Kidney capillary endothelial cell (primary cell): ENCODE results near the gene PARD3B.
A peak's percentile ranks its signal among the peaks of the same experiment; 100 is the strongest.

Source experiments
- DNase-seq: peaks from one replicate; pipeline ENCODE4 v3.0.0-alpha.2; 2018; ENCODE audit warnings: low spot score

PARD3B gene

DNA sequence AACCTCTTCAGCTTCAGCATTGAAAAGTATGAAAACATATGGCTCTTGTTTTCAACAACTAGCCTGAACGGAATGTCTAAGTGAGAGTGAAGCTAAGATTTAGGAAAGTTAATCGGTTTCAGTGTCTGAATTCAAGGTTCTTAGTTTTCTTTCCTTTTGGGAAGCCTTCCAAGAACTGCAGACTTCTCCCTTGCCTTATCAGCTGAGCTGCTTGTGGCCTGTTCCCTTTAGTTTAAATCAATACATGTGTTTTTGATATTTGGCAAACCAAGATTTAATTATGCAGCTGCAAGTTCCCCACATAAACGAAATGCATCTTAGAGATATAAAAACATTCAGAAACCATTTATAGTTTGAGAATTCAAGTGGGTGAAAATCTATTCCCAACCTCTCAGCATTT is 862.7 kb downstream of the PARD3B start:
- DNase-seq: no peak

DNA sequence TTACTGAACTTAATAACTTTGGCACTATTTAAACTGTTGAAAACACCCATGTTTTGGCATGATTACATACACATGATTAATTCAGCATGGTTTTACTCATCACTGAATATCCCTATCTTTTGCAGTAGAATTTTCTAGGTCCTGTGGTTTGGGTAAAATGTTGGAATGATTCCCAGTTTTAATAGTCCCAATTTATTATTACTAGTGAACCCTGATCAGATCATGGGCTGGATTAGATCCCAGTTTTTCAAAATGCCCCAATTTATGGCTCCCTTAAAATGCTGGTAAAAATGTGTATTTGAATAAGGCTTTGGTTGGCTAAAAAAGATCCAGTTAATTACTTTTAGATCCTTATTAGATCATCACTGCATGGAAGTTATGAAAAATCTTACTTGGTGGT is 863.4 kb downstream of the PARD3B start:
- DNase-seq: no peak

DNA sequence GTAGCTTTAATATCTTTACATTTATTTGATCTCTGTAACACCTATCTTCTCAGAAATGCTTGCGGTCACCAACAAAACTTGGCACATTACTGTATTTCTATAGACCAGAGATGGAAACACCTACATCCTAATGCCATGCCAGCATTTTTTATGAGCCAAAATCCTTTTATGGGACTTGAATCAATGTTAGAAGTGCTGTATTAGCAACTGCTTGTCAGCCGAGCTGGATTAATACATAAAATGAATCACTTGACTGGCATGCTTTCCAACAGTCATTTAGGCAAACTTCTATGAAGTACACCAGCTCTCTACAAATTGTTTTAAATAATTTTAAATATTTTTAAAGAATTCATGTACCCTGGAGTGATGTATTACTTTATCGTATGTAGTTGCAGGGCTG is 864.1 kb downstream of the PARD3B start:
- DNase-seq: no peak

DNA sequence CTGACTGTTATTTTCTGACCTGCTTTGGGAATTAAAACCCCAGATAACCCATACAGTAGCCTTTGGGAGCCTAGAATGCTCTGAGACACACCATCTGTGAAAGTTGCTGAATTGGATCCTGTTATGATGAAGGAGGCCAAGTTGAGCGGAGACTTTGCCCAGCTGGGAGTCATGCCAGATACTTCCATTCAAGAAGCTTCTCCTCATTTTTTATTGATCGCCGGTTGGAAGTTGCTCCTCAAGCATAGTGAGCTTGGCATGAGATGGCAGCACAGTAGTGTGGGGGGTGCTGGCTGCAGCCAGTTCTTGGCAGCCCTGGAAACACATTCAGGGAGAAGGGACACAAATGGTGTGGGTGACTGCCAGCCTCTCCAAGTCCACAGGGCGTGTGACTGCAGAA is 866.3 kb downstream of the PARD3B start:
- no peak for DNase-seq

DNA sequence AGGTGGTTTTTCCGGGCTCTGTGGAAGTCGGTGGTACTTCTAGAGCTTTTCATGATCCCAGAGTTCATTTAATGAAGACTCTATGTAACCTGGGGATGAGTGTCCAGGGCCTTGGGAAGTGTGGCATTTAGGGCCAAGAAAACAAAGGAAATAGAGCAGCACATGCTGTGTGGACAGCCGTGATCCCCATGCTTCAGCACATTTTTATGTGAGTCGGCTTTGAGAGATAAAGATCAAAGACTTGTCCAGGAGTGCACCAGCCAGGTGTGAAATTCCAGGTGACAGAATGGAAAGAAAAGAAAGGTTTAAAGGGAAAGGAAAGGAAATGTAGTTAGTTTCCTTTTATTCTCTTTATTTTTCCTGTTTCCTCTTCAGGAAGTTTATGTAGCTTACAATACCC is 879.1 kb downstream of the PARD3B start:
- no peak for DNase-seq

DNA sequence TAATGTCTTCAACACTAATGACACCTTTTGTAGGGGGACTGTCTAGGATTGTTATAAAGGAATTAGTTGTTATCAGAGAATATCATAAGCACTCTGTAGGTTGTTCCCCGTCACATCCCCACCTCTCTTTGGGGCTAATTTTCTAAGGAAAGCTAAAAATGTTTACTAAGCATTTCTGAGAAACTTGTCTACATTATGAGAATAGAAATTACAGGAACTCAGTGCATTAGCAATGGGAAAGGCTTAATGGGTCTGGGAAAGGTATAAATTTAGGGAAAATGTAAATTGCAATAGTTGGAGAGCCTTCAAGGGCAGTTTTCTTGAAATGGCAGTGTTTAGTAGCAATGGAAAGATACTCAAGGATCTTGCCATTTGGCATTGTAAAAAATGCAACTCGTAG is 879.8 kb downstream of the PARD3B start:
- no peak for DNase-seq

DNA sequence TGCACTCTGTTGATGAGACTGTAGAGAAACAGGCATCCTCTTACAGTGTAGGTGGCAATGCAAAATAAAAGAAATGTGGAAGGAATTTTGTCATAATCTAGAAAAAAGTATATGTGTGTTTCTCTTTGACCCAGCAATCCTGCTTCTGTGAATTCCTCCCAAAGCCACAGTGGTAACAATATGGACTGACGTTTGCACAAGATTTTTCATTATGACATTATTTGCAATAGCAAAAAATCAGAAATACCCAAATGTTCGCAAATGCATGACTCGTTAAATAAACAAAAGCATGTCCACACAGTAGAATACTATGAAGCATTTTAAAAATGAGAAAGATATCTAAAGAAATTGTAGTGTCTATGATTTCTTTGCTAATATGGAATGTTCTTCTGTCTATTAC is 881.8 kb downstream of the PARD3B start:
- DNase-seq: no peak

DNA sequence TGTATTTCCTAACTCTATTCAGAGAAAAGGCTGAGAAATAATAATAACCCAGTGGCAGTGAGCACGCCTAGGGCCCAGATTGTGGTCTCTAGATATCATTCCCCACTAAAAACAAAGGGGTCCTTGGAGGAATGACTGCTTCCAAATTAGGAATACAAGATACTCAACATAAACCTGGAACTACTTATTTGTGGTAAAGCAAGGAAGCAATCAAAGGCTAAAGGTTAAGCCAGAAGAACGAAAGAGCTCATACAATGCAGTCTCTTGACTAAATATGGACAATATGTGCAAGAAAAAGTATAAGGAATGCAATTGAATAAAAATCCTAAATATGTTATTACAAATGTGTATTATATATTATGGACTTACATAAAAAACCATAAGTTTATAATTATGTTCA is 883.5 kb downstream of the PARD3B start:
- DNase-seq: no peak

DNA sequence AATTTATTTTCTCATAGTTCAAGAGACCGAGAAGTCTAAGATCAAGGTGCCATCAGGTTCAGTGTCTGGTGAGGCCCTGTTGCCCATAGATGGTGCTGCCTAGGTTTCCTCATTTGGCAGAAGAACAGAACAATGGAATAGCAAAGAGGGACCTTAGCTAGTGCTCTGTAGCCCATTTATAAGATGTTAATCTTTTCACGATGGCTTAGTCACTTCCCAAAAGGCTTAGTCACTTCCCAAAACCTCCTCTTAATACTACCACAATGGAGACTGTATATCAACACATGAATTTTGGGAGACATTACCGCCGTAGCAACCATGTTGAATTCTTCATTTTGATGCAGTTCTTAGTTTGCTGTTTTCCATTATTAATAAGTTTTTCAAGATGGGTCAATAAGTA is 890.7 kb downstream of the PARD3B start:
- DNase-seq: peak; percentile 80

DNA sequence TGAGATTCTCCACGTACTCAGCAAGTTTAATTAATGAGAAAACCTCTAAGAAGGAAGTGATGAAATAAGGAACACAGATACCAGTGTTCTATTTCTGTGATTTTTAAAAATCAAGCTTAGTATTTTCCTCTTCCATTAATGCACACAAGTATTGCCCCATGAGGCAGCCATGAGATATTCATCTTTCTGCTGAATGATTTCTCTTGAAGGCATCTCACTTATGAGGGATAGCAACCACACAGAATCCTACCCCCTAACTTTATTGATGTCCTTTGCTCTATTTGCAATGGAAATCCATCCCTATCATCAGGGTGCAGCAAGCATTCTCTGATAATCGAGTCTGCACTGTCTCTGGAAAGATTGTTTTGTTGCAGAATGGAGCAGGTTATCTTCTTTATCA is 893.0 kb downstream of the PARD3B start:
- DNase-seq: no peak

DNA sequence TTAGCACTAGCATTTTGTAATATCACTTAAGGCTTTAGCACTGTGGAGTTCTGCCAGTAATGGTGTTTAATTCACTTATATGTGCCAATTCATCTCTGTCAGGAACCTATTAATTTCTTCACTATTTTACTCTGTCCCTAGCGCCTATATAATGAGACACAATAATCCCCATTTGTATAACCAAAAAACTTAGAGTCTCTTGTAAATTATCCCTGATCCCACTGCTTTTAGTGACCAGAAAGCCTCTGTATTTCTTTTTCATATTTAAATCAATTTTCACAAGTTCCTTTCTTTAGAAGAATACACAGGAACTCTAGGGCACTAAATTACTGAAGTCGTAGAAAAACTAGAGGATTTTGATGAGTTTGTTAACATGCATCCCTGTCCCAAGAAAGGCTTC is 894.3 kb downstream of the PARD3B start:
- DNase-seq: no peak

DNA sequence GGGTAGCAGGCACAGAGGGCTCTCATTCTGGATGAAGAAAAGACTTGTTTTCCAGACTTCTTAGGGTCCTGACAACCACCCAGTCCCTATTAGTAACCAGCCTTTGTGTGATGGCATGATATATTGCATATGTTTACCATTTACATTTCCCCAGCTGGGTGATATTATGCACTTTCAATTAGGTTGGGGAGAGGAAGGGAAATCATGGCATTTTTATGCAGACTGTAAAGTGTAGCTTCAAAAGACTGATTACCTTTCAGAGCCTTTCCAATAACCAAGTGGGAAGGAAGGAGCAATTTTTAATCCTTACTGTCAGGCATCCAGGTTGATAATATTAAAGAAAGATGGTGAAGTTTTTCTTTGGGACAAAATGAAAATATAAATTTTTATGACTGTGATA is 896.2 kb downstream of the PARD3B start:
- DNase-seq: no peak

DNA sequence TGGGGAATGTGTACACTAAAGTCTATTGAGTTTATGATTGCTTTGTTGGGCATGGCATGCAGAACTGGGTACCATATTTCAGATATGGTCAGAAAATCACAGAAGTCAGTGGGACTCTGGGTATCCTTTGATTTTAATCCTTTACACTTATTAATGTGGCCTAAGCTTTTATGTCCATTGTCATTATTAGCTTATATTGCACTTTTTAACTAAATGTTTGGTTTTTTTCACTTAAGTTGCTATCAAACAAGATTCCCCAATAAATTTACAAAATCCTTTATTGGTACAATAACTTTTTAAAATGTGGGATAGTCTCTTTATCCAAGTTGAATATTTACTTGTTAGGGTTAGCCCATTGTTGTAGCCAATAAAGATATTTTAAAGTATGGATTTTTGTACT is 902.9 kb downstream of the PARD3B start:
- no peak for DNase-seq

DNA sequence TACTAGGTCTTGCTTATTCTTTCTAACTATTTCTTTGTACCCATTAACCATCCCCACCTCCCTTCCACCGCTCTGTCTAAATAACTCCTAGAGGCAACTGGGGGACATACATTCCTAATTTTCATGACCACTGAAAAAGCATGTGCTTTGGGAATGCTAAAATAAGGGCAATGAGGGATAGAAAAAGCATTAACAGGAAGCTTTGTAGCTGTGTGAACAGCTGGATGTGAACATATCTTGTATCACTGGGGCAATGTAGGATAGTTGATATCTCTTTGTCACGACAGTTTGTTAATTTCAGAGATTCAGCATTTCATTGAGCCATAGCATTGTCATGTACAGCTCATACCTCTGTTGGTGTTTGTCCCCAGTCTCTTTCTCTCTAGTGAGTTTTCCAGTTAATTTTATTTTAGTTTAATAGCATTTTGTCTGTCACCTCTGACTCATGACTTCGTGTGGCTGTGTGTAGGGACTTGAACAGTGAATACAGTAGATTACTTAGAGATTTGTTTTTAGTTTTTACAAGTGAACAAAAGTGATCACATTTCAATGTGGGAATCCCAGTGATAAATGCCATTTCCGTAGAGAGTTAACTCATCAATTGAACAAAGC is 906.7 kb downstream of the PARD3B start:
- no peak for DNase-seq

DNA sequence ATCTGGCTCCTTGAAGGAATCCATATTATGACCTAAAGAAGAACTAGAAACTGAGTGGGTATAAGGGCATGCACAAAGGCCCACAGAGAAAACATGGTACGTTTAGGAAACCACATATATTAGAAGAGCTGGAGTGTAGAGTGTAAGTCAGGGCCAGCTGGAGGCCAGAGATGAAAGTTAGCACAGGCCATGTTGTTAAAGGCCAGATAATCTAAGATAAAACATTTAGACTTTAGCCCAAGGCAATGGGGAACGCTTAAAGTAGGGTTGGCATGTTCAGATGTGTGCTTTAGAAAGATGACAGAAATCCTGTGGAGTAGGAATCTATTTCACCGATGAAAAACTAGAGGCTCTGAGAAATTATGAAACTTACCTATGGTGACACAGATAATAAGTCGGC is 907.9 kb downstream of the PARD3B start:
- no peak for DNase-seq

DNA sequence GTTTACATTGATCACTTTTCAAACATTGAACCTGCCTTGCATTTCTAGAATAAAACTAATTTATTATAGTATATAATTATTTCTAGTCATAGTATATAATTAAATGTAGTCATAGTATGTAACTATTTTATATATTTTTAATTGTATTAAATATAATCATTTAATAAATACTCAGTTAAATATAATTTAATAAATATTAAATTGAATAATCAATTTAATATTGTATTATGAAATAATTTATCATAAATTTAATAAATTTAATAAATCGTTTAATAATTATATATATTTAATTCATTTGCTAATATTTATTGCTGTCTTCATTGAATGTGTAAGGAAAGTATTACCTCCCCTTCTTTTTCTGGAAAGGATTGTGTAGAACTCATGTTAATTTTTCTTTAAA is 911.4 kb downstream of the PARD3B start:
- no peak for DNase-seq

DNA sequence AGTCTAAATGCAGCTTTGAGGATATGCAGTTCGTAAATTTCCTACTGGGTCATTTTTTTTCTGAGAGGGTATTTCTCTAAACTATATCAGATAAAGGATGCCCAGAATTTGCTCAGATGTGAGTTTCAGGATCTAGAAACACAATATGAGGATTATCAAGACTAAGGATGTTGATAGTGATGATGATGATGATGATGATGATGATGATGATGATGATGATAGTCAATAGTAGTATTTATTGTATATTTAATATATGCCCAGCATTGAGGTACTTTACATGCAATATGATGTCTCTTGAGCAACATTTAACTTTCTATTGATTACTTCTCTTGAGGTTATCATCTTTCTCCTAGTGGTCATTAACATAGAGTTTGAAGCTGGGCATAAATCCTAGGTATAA is 914.9 kb downstream of the PARD3B start:
- no peak for DNase-seq

DNA sequence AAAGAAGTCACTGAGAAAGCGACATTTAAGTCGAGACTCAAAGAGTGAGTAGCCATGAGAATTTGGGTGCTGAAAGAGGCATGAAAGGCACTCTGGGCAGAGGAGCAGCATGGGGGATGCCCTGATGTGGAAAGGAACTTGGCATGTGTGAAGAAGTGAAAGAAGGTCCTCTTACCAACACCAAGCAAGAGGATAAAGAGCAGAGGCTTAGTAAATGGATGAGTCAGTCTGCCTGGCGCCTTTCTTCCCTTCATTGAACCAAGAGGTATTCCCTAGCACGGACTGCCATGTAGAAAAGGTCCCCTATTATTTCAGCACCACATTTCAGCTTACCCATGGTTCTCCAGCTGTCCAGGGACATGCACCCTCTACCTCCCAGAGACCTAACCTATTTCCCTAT is 915.9 kb downstream of the PARD3B start:
- DNase-seq: no peak

DNA sequence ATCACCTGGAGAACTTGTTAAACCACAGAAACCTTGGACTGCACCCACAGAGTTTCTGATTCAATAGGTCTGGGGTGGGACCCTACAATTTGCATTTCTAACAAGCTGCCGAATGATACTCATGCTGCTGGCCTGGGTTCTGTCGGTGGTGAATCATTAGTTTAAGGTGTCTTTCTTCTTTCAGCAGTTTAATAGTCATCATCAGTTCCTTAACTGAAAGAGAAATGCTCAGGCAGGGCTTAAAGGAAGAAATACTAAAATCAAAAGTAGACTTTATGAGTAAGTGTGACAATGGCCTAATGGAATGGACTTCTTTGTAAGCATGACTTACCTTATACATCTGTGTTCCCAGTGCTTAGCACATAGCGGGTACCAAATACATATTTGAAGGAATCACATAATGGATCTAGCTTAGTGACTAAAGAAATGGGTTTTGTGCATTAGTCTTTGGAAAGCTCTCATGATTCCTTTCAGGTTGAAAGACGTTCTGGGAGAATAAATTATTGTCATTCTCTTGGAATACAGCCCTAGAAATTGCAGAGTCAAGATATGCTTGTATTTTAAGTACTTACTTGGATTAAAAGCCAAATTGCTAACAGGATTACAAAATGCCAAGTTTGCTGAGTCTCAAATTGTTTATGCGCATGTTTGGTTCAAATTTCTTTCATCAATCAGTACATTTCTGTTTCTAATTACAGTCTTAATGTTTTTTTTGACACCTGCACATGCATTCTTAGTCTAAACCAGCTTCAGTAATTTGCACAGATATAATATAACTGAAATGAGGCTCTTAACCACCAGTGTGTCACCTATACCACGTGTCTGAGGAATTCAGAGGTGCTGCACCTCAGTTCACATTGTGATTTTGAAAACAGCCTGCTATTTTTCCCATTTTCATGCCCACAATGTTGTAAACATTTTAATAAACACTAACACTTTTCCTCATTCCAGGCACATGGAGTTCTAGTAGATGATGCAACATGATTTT is 916.7 kb downstream of the PARD3B start:
- DNase-seq: no peak

DNA sequence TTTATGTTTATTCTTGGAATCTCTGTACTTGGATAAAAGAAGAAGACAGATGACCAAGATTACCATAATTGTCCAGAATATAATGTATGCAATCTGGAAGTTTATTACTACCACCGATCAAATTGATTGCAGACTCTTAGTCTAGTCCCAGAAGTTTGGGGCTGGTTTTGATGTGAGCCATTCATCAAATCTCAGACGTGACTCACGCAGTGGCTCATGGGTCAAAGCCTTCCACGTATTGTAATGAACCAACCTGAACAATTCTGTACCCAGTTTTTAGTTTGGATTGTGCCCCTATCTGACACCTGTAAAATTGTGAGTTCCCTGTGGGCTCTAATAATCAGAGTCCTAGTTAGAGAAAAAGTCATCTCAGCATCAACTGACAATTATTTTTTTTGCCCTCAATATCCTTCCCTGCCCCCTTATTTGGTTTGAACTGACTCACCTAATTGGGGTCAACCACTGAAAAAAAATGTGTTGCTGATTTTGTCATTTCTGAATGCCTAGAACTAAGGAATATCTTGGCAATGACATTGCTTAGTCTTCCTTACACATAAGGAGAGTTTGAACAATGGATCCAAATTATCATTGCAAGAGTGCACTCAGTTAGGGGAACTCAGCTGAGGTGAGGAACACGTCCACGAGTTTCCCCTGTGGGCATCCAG is 917.5 kb downstream of the PARD3B start:
- DNase-seq: no peak

DNA sequence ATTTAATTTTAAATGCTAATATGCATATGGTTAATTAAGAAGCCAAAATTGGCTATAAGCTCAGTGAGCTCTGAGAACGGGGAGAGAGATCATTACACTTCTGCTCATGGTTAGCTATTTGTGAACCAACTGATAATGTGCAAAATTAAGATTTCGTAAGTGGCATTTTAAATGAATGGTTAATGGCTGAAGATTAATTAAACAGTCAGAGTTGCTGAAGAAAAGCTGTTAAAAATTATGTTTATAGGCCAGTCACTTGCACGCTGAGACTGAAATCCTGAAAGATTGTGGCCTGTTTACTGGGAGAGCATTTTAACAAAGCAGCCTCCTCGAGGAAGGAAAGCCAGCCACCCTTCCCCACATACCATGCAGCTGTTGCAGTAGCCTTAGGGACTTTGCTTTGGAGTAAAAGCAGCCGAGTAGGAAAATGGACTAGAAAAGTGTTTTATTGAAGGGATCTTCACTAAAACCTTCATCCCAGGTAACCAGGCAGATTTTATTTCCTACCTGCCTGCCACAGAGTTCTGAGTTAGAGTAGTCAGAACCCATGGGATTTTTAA is 918.3 kb downstream of the PARD3B start:
- no peak for DNase-seq

DNA sequence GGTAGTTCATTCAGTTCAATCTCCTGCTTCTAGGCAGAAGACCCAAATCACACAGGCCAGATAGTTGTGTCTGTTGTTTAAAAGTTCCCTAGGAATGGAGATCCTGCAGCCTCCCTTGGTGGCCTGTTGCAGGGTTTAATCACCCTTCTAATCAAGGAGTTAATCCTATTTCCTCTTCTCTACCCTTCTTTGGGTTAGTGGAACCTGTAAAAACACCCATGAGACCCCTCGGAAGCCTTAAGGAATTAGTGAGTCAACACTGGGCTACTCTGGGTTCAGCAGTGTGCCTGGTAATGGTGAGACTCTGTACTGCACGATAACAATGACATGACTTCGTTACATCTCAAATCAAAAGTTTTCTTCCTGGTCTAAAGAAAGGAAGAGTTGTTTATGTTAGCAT is 919.4 kb downstream of the PARD3B start:
- DNase-seq: no peak

DNA sequence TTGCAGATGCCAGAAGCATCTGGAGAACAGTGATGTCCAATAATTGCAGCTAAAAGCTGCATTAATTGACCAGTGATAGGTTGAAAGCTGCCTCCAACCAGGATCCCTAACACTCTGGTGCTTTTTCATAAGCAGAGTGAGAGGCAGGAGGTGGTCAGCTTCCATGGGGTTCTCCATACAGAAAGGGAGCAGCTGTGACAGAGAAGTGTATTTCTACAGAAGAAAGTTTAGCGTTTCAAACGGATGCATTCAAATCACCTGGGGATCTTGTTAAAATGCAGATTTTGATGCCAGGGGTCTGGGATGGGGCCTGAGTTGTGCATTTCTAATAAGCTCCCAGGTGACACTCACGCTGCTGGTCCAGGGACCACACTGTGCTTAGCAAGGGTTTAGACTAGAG is 920.5 kb downstream of the PARD3B start:
- no peak for DNase-seq
